ENCODE data around the gene MATR3.

Gene MATR3

DNA sequence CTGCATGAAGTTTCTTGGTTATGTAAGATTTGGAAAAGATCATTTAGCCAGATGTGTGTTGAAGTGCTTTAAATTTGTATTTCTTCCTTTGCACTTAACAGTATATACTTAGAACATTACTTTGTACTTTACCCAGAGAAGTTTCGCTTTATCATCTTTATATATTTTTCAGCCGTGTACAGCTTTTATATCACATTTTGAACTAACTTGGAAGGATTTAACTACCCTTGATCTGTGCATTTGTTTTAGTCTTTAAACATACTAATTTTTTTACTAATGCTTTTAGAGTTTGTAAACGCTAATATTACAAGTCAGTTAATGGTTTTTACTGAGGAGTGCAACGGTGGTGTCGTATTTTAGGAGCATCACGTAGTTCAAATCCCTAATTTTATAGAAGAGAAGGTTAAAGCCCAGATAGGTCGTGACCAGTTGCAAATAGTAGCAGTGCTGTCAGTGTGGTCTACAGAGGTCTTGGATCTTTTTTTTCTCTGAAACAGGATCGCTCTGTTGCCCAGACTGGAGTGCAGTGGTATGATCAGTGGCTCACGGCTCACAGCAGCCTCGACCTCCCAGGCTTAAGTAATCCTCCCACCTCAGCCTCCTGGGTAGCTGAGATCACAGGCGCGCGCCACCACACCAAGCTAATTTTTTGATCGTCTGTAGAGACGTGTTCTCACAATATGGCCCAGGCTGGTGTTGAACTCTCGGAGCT lies 2.0 kb downstream of the MATR3 start:
- peak overlapping the region; percentile 30 to 99 for H3K4me3 ChIP-seq (ENCODE audit: insufficient read depth in 1 of 2, low read depth in 1 of 2, low read length in 2 of 2)
- no peak overlapping the region for H2BK15ac ChIP-seq (ENCODE audit: low read depth, poor library complexity, severe bottlenecking)
- peaks cover 13% of the 10 kb centered on the region for H3K4me1 ChIP-seq (ENCODE audit: control insufficient read depth, insufficient read depth, low read depth, low read length)
- no peak overlapping the region for H3K27ac ChIP-seq (ENCODE audit: low read length, poor library complexity, severe bottlenecking)
- H3K14ac ChIP-seq (ENCODE audit: low read length in 2 of 2) = no peak overlapping the region
- no peak overlapping the region for H4K91ac ChIP-seq (ENCODE audit: low read length)
- H3K9ac ChIP-seq (ENCODE audit: low read length) = peak overlapping the region; percentile 100
- no peak overlapping the region for H3K4ac ChIP-seq (ENCODE audit: low read depth in 1 of 2, low read length in 2 of 2)
- WGBS = 63% methylated on average over 16 of the region's 16 CpGs
- H3K18ac ChIP-seq (ENCODE audit: low read depth in 1 of 2, low read length in 2 of 2) = no peak overlapping the region
- no peaks in the 10 kb centered on the region for H3K27me3 ChIP-seq (ENCODE audit: control insufficient read depth in 1 of 2, insufficient read depth in 1 of 2, low read length in 2 of 2)
- peak; percentile 24 for DNase-seq
- H2BK12ac ChIP-seq (ENCODE audit: low read length in 2 of 2) = no peak overlapping the region
- no peak overlapping the region for H2BK120ac ChIP-seq (ENCODE audit: low read depth, low read length)
- H2BK5ac ChIP-seq (ENCODE audit: low read depth, low read length, poor library complexity, severe bottlenecking) = no peak overlapping the region
- H2AK5ac ChIP-seq (ENCODE audit: low read length, severe bottlenecking) = no peak overlapping the region
- peak overlapping the region; percentile 73 for H3K4me2 ChIP-seq (ENCODE audit: low read length, poor library complexity, severe bottlenecking)
- H3K9me3 ChIP-seq (ENCODE audit: control insufficient read depth, low read length) = no peaks in the 10 kb centered on the region
- H4K8ac ChIP-seq (ENCODE audit: low read length) = peak overlapping the region; percentile 32
- H3K23ac ChIP-seq (ENCODE audit: low read length in 2 of 2) = peak overlapping the region in 1 of 2 experiments; percentile 22
- H3K36me3 ChIP-seq (ENCODE audit: control insufficient read depth in 1 of 2, insufficient read depth in 2 of 2, low read depth in 1 of 2, low read length in 2 of 2) = no peaks in the 10 kb centered on the region
- no peak overlapping the region for H2AFZ ChIP-seq (ENCODE audit: low read depth, low read length)
- H3K79me1 ChIP-seq (replicated peaks; ENCODE audit: low read length, poor library complexity, severe bottlenecking) = peaks cover 7% of the 10 kb centered on the region

- H2BK15ac ChIP-seq (ENCODE audit: low read depth, poor library complexity, severe bottlenecking) = no peak overlapping the region
- no peak overlapping the region for H4K8ac ChIP-seq (ENCODE audit: low read length)
- H3K4me3 ChIP-seq (ENCODE audit: insufficient read depth in 1 of 2, low read depth in 1 of 2, low read length in 2 of 2) = peak overlapping the region in 1 of 2 experiments; percentile 99
- no peak overlapping the region for H2AK5ac ChIP-seq (ENCODE audit: low read length, severe bottlenecking)
- H3K27ac ChIP-seq (ENCODE audit: low read length, poor library complexity, severe bottlenecking) = no peak overlapping the region
- no peak overlapping the region for H3K18ac ChIP-seq (ENCODE audit: low read depth in 1 of 2, low read length in 2 of 2)
- no peaks in the 10 kb centered on the region for H3K9me3 ChIP-seq (ENCODE audit: control insufficient read depth, low read length)
- no peak overlapping the region for H3K14ac ChIP-seq (ENCODE audit: low read length in 2 of 2)
- H2AFZ ChIP-seq (ENCODE audit: low read depth, low read length) = no peak overlapping the region
- H3K9ac ChIP-seq (ENCODE audit: low read length) = peak overlapping the region; percentile 100
- H3K36me3 ChIP-seq (ENCODE audit: control insufficient read depth in 1 of 2, insufficient read depth in 2 of 2, low read depth in 1 of 2, low read length in 2 of 2) = no peaks in the 10 kb centered on the region
- no peaks in the 10 kb centered on the region for H3K27me3 ChIP-seq (ENCODE audit: control insufficient read depth in 1 of 2, insufficient read depth in 1 of 2, low read length in 2 of 2)
- peaks cover 13% of the 10 kb centered on the region for H3K4me1 ChIP-seq (ENCODE audit: control insufficient read depth, insufficient read depth, low read depth, low read length)
- no peak overlapping the region for H2BK12ac ChIP-seq (ENCODE audit: low read length in 2 of 2)
- no peak overlapping the region for H2BK5ac ChIP-seq (ENCODE audit: low read depth, low read length, poor library complexity, severe bottlenecking)
- 84% methylated on average over 3 of the region's 6 CpGs for WGBS
- no peak overlapping the region for H3K4me2 ChIP-seq (ENCODE audit: low read length, poor library complexity, severe bottlenecking)
- H3K23ac ChIP-seq (ENCODE audit: low read length in 2 of 2) = no peak overlapping the region
- no peak for DNase-seq
- H3K4ac ChIP-seq (ENCODE audit: low read depth in 1 of 2, low read length in 2 of 2) = no peak overlapping the region
- H2BK120ac ChIP-seq (ENCODE audit: low read depth, low read length) = no peak overlapping the region
- no peak overlapping the region for H4K91ac ChIP-seq (ENCODE audit: low read length)
- H3K79me1 ChIP-seq (replicated peaks; ENCODE audit: low read length, poor library complexity, severe bottlenecking) = peaks cover 7% of the 10 kb centered on the region
These were observed 2.7 kb downstream of the MATR3 start for GRCh38 chr5:139296198-139296597.

DNA sequence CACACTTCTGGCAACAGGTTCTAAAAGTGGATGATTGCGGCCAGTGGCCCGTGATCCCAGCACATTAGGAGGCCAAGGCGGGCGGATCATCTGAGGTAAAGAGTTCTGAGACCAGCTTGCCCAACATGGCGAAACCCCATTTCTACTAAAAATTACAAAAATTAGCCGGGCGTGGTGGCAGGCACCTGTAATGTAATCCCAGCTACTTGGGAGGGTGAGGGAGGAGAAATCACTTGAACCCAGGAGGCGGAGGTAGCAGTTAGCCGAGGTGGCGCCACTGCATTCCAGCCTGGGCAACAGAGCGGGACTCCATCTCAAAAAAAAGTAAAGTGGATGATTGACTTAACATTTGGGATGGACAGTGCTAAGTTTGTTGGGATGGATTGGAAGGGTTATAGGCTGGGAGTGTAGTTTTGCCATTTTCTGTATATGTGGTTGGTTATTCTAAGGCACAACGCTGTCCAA lies 3.4 kb downstream of the MATR3 start:
- H3K4ac ChIP-seq (ENCODE audit: low read depth in 1 of 2, low read length in 2 of 2) = no peak overlapping the region
- H3K18ac ChIP-seq (ENCODE audit: low read depth in 1 of 2, low read length in 2 of 2) = no peak overlapping the region
- peak overlapping the region; percentile 14 for H3K4me2 ChIP-seq (ENCODE audit: low read length, poor library complexity, severe bottlenecking)
- 86% methylated on average over 11 of the region's 12 CpGs for WGBS
- no peak overlapping the region for H3K23ac ChIP-seq (ENCODE audit: low read length in 2 of 2)
- H2BK15ac ChIP-seq (ENCODE audit: low read depth, poor library complexity, severe bottlenecking) = no peak overlapping the region
- no peaks in the 10 kb centered on the region for H3K9me3 ChIP-seq (ENCODE audit: control insufficient read depth, low read length)
- no peak overlapping the region for H2AK5ac ChIP-seq (ENCODE audit: low read length, severe bottlenecking)
- DNase-seq = no peak
- no peak overlapping the region for H2BK120ac ChIP-seq (ENCODE audit: low read depth, low read length)
- H3K4me1 ChIP-seq (ENCODE audit: control insufficient read depth, insufficient read depth, low read depth, low read length) = peaks cover 14% of the 10 kb centered on the region
- peak overlapping the region in 1 of 2 experiments; percentile 99 for H3K4me3 ChIP-seq (ENCODE audit: insufficient read depth in 1 of 2, low read depth in 1 of 2, low read length in 2 of 2)
- peak overlapping the region; percentile 100 for H3K9ac ChIP-seq (ENCODE audit: low read length)
- H2BK12ac ChIP-seq (ENCODE audit: low read length in 2 of 2) = no peak overlapping the region
- H3K36me3 ChIP-seq (ENCODE audit: control insufficient read depth in 1 of 2, insufficient read depth in 2 of 2, low read depth in 1 of 2, low read length in 2 of 2) = peaks cover 0 to 4% of the 10 kb centered on the region in 2 experiments
- H3K79me1 ChIP-seq (replicated peaks; ENCODE audit: low read length, poor library complexity, severe bottlenecking) = peaks cover 7% of the 10 kb centered on the region
- H4K8ac ChIP-seq (ENCODE audit: low read length) = no peak overlapping the region
- H3K27me3 ChIP-seq (ENCODE audit: control insufficient read depth in 1 of 2, insufficient read depth in 1 of 2, low read length in 2 of 2) = no peaks in the 10 kb centered on the region
- H2AFZ ChIP-seq (ENCODE audit: low read depth, low read length) = no peak overlapping the region
- no peak overlapping the region for H2BK5ac ChIP-seq (ENCODE audit: low read depth, low read length, poor library complexity, severe bottlenecking)
- no peak overlapping the region for H3K14ac ChIP-seq (ENCODE audit: low read length in 2 of 2)
- no peak overlapping the region for H3K27ac ChIP-seq (ENCODE audit: low read length, poor library complexity, severe bottlenecking)
- H4K91ac ChIP-seq (ENCODE audit: low read length) = no peak overlapping the region

DNA sequence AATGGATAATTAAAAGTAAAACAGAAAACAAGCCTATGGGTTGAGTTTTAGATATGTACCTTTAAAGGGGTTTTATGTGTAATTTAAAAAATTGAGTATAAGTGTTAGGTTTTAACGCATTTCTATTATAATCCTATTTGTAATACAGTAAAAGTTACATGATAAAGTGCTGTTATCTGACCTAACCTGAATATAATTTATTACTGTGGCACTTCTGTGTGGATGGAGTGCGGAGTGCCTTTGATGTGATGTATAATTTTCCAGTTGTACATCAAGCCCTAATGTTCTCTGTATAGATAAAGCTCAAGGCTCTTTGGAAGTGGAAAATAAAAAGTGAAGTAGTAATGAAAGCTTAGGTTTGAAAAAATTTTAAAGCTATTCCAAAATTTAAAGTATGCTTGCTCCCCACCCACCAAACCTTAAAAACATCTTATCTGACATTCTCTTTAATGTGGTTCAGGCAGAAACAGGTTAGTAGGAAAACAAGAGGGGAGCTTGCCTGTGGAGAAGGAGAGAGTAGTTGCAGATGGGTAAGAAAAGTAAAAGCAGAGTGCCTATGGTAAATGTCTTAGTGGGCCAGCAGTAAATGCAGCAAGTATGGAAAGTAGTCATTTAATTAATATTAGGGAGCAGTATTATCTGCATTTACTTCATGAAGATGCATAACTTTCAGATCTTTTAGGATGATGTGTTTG lies 4.0 kb downstream of the MATR3 start:
- no peak for DNase-seq
- Histone ChIP-seq H3K4me1 (ENCODE audit: control insufficient read depth, insufficient read depth, low read depth, low read length) (peaks cover 17% of the 10 kb centered on the region), H2BK15ac (ENCODE audit: low read depth, poor library complexity, severe bottlenecking) (no peak overlapping the region), H3K36me3 (ENCODE audit: control insufficient read depth in 1 of 2, insufficient read depth in 2 of 2, low read depth in 1 of 2, low read length in 2 of 2) (peaks cover 0 to 8% of the 10 kb centered on the region in 2 experiments), H2AK5ac (ENCODE audit: low read length, severe bottlenecking) (no peak overlapping the region), H3K4me3 (ENCODE audit: insufficient read depth in 1 of 2, low read depth in 1 of 2, low read length in 2 of 2) (peak overlapping the region in 1 of 2 experiments; percentile 99), H3K79me1 (replicated peaks; ENCODE audit: low read length, poor library complexity, severe bottlenecking) (peaks cover 4% of the 10 kb centered on the region), H3K27me3 (ENCODE audit: control insufficient read depth in 1 of 2, insufficient read depth in 1 of 2, low read length in 2 of 2) (no peaks in the 10 kb centered on the region), H2BK12ac (ENCODE audit: low read length in 2 of 2) (no peak overlapping the region), H3K18ac (ENCODE audit: low read depth in 1 of 2, low read length in 2 of 2) (no peak overlapping the region), H3K14ac (ENCODE audit: low read length in 2 of 2) (no peak overlapping the region), H2BK120ac (ENCODE audit: low read depth, low read length) (no peak overlapping the region), H3K23ac (ENCODE audit: low read length in 2 of 2) (no peak overlapping the region), H3K4ac (ENCODE audit: low read depth in 1 of 2, low read length in 2 of 2) (no peak overlapping the region), H4K91ac (ENCODE audit: low read length) (no peak overlapping the region), H3K9ac (ENCODE audit: low read length) (peak overlapping the region; percentile 34), H4K8ac (ENCODE audit: low read length) (no peak overlapping the region), H2AFZ (ENCODE audit: low read depth, low read length) (no peak overlapping the region), H3K27ac (ENCODE audit: low read length, poor library complexity, severe bottlenecking) (no peak overlapping the region), H3K4me2 (ENCODE audit: low read length, poor library complexity, severe bottlenecking) (no peak overlapping the region), H2BK5ac (ENCODE audit: low read depth, low read length, poor library complexity, severe bottlenecking) (no peak overlapping the region), H3K9me3 (ENCODE audit: control insufficient read depth, low read length) (no peaks in the 10 kb centered on the region)
- 100% methylated on average over 1 of the region's 2 CpGs for WGBS

All from mesenchymal stem cell (in vitro differentiated cells and primary cell).